CD8-positive, alpha-beta memory T cell (primary cell): ENCODE measurements around the gene HNRNPD. TPM values are rescaled to one million over a fixed set of nuclear protein-coding genes. Genes with fewer than 3 reads are reported as not detected.
"Not testable (repeated sequence)": the region's sequence is repeated elsewhere in the genome, so short reads cannot be mapped to it uniquely, and the experiment has no call there.

ENCODE experiments used
- CTCF ChIA-PET: fragments of 350-600 bp; sonication (Branson Sonifier 250); formaldehyde crosslinking; loops from one replicate; lab custom pipeline; 2021; ENCODE audit warnings: antibody characterized with exemption; lab: Charles Lee
- POLR2A ChIA-PET: fragments of 350-600 bp; sonication (Branson Sonifier 250); formaldehyde crosslinking; loops from one replicate; lab custom pipeline; 2021; ENCODE audit warnings: antibody characterized with exemption; lab: Charles Lee
- DNase-seq, 5 donors: peaks; one replicate each; pipeline versions ENCODE4 v3.0.0 to v3.0.0-alpha.2; 2020 to 2022; ENCODE audit warnings: mixed read lengths in 1 of 5
- H3K27ac ChIP-seq: one replicate; pipeline ENCODE4 v1.7.0; 2013; ENCODE audit warnings: low read depth, mild to moderate bottlenecking, low read length, moderate library complexity
- H3K27me3 ChIP-seq: 2 replicates; pipeline ENCODE4 v1.7.0; 2013; ENCODE audit warnings: low read length, mild to moderate bottlenecking; ENCODE audit not compliant: insufficient read depth, poor library complexity, severe bottlenecking
- H3K36me3 ChIP-seq: 2 replicates; pipeline ENCODE4 v1.7.0; 2013; ENCODE audit warnings: mild to moderate bottlenecking, low read length, moderate library complexity; ENCODE audit not compliant: insufficient read depth
- H3K4me1 ChIP-seq: 2 replicates; pipeline ENCODE4 v1.7.0; 2013; ENCODE audit warnings: mild to moderate bottlenecking, low read length, moderate library complexity; ENCODE audit not compliant: insufficient read depth
- H3K4me3 ChIP-seq: 2 replicates; pipeline ENCODE4 v1.7.0; 2013; ENCODE audit warnings: mild to moderate bottlenecking, low read length
- H3K9me3 ChIP-seq: 2 replicates; pipeline ENCODE4 v1.7.0; 2013; ENCODE audit warnings: mild to moderate bottlenecking, low read length
- H3K27ac Mint-ChIP-seq, 8 donors: one replicate each; pipeline ENCODE4 v1.8.0; 2020 to 2021; ENCODE audit warnings: mixed read lengths in 8 of 8, mild to moderate bottlenecking in 6 of 8, inconsistent platforms in 3 of 8, moderate library complexity in 3 of 8
- H3K27me3 Mint-ChIP-seq, 2 donors: one replicate each; pipeline ENCODE4 v1.8.0; 2020 to 2021; ENCODE audit warnings: mixed read lengths in 2 of 2, mild to moderate bottlenecking in 1 of 2, moderate library complexity in 1 of 2
- H3K36me3 Mint-ChIP-seq, 3 donors: one replicate each; pipeline ENCODE4 v1.8.0; 2020 to 2021; ENCODE audit warnings: mixed read lengths in 3 of 3, inconsistent platforms in 1 of 3, mild to moderate bottlenecking in 1 of 3
- H3K4me1 Mint-ChIP-seq, 3 donors: one replicate each; pipeline ENCODE4 v1.8.0; 2020 to 2021; ENCODE audit warnings: mixed read lengths in 3 of 3, inconsistent platforms in 1 of 3, mild to moderate bottlenecking in 1 of 3
- H3K4me3 Mint-ChIP-seq, 7 donors: one replicate each; pipeline ENCODE4 v1.8.0; 2020 to 2021; ENCODE audit warnings: mixed read lengths in 7 of 7, mild to moderate bottlenecking in 6 of 7, moderate library complexity in 4 of 7, inconsistent platforms in 2 of 7
- H3K9me3 Mint-ChIP-seq, 5 donors: one replicate each; pipeline ENCODE4 v1.8.0; 2020 to 2022; ENCODE audit warnings: mixed read lengths in 5 of 5, mild to moderate bottlenecking in 3 of 5, moderate library complexity in 2 of 5, inconsistent platforms in 1 of 5
- polyA plus RNA-seq: library from polyadenylated mRNA; unstranded; fragments of 300-500 nt; fragmentation: Illumina TruSeq; gene quantifications from one replicate; pipeline ENCODE4 v1.2.3, GENCODE V29; 2021
- total RNA-seq, 2 experiments: library from RNA; stranded (reverse); gene quantifications; one replicate each; pipeline ENCODE4 v1.2.3, GENCODE V29; 2021

Gene HNRNPD
- total and polyA plus RNA-seq, 3 experiments from 2014 or later = 271 to 475 (median 452) TPM

DNA sequence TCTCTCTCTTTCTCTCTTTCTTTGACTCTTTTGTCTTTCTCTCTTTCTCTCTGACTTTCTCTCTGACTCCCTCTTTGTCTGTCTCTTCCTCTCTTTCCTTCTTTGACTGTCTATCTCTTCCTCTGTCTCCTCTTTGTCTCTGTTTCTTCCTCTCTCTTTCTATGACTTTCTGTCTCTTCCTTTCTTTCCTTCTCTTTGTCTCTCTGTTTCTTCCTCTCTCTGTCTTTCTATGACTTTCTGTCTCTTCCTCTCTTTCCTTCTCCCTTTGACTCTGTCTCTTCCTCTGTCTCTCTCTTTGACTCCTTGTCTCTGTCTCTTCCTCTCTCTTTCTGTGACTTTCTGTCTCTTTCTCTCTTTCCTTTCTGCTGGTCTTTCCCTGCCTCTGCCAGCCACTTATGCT, 38.7 kb downstream of the HNRNPD start:
- POLR2A ChIA-PET = no interaction called here
- no peak overlapping the region for H3K27ac ChIP-seq

DNA sequence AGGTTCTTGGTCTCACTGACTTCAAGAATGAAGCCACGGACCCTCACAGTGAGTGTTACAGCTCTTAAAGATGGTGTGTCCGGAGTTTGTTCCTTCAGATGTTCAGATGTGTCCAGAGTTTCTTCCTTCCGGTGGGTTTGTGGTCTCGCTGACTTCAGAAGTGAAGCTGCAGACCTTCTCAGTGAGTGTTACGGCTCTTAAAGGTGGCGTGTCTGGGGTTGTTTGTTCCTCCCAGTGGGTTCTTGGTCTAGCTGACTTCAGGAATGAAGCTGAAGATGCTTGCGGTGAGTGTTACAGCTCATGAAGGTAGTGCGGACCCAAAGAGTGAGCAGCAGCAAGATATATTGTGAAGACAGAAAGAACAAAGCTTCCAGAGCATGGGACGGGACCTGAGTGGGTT, 40.1 kb downstream of the HNRNPD start:
- H3K4me1 ChIP-seq, H3K27me3 ChIP-seq, H3K27ac ChIP-seq, DNase-seq, H3K27me3 Mint-ChIP-seq, H3K4me3 Mint-ChIP-seq, POLR2A ChIA-PET, H3K27ac Mint-ChIP-seq, H3K36me3 ChIP-seq, H3K9me3 ChIP-seq, H3K9me3 Mint-ChIP-seq, H3K36me3 Mint-ChIP-seq, H3K4me3 ChIP-seq, H3K4me1 Mint-ChIP-seq: not testable (repeated sequence)
- CTCF ChIA-PET = interaction anchor here (1.5 kb wide), 1 partner anchor 27 kb away, joined by 3 read pairs; no protein-coding TSS in a partner anchor

More for the DNA sequence above, 38.7 kb downstream of the HNRNPD start:
- Histone ChIP-seq H3K9me3 (no peaks in the 10 kb centered on the region), H3K4me1 (no peaks in the 10 kb centered on the region), H3K4me3 (no peak overlapping the region), H3K36me3 (no peaks in the 10 kb centered on the region), H3K27me3 (no peaks in the 10 kb centered on the region)
- Mint-ChIP-seq H3K27ac (no peak overlapping the region), H3K4me1 (no peaks in the 10 kb centered on the region), H3K9me3 (peaks cover 0 to 7% (median 2%) of the 10 kb centered on the region in 5 donors), H3K36me3 (peaks cover 0 to 4% (median 0%) of the 10 kb centered on the region in 3 donors), H3K4me3 (no peak overlapping the region), H3K27me3 (peaks cover 0 to 2% of the 10 kb centered on the region in 2 donors)
- no peak for DNase-seq
- CTCF ChIA-PET = no interaction called here

DNA sequence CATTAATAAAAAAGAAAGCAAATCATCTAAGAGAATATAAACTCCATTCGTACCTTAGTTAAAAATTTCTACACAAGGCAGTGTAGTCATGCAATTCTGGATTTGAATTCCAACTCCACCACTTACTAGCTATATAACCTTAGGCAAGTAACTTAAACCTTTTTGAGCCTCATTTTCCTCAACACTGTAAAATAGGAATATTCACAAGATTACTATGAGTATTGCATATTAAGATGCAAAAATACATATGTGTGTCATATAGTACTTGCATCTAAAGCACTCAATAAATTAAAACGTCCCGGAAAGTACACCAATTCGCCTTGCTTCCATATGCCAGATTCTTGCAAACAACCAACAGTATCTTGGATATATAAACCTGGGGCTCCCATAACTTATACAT, 42.0 kb downstream of the HNRNPD start:
- POLR2A ChIA-PET = no interaction called here
- Mint-ChIP-seq H3K4me1 (no peaks in the 10 kb centered on the region), H3K4me3 (no peak overlapping the region), H3K27me3 (peaks cover 5 to 9% of the 10 kb centered on the region in 2 donors), H3K27ac (no peak overlapping the region), H3K36me3 (peaks cover 0 to 4% (median 0%) of the 10 kb centered on the region in 3 donors), H3K9me3 (peaks cover 0 to 7% (median 2%) of the 10 kb centered on the region in 5 donors)
- no peaks in the 10 kb centered on the region for H3K36me3 ChIP-seq
- H3K9me3 ChIP-seq = no peaks in the 10 kb centered on the region
- H3K27ac ChIP-seq = no peak overlapping the region
- CTCF ChIA-PET = no interaction called here
- no peaks in the 10 kb centered on the region for H3K27me3 ChIP-seq
- no peak for DNase-seq
- H3K4me3 ChIP-seq = no peak overlapping the region
- no peaks in the 10 kb centered on the region for H3K4me1 ChIP-seq

DNA sequence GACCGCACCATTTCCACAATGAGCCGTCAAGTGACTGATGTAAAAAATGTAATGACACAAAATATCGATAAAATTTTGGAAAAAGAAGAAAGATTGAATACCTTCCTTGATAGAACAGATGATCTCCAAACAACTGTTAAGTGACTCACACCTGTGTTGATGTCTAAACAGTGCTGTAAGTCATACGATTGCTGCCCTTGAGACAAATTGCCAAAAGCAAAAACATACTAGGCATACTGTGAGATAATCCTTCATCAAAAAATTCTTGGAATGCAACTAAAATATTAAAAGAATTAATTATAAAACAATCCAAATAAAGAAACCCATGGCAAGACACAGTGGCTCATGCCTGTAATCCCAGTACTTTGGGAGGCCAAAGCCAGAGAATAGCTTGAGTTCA, 53.4 kb downstream of the HNRNPD start:
- H3K4me3 Mint-ChIP-seq = no peak overlapping the region
- H3K4me3 ChIP-seq = no peak overlapping the region
- no peak for DNase-seq
- no peaks in the 10 kb centered on the region for H3K36me3 ChIP-seq
- H3K36me3 Mint-ChIP-seq = peaks cover 0 to 9% (median 0%) of the 10 kb centered on the region in 3 donors
- H3K4me1 ChIP-seq = no peaks in the 10 kb centered on the region
- peaks cover 2 to 8% of the 10 kb centered on the region in 2 donors for H3K27me3 Mint-ChIP-seq
- no peak overlapping the region for H3K27ac ChIP-seq
- H3K9me3 ChIP-seq = no peaks in the 10 kb centered on the region
- H3K27ac Mint-ChIP-seq = no peak overlapping the region
- POLR2A ChIA-PET = no interaction called here
- H3K9me3 Mint-ChIP-seq = peaks cover 6 to 12% (median 9%) of the 10 kb centered on the region in 5 donors
- no peaks in the 10 kb centered on the region for H3K27me3 ChIP-seq
- no peaks in the 10 kb centered on the region for H3K4me1 Mint-ChIP-seq
- CTCF ChIA-PET = no interaction called here

DNA sequence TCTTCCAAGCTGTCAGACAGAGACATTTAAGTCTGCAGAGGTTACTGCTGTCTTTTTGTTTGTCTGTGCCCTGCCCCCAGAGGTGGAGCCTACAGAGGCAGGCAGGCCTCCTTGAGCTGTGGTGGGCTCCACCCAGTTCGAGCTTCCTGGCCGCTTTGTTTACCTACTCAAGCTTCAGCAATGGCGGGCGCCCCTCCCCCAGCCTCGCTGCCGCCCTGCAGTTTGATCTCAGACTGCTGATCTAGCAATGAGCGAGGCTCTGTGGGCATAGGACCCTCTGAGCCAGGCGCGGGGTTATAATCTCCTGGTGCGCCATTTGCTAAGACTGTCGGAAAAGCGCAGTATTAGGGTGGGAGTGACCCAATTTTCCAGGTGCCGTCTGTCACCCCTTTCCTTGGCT, 70.7 kb downstream of the HNRNPD start:
- DNase-seq = peak in 1 of 5 donors; percentile 51
- H3K27ac ChIP-seq, H3K9me3 Mint-ChIP-seq, H3K4me1 Mint-ChIP-seq, H3K4me3 ChIP-seq, H3K9me3 ChIP-seq, POLR2A ChIA-PET, H3K36me3 Mint-ChIP-seq, H3K4me1 ChIP-seq, H3K36me3 ChIP-seq, CTCF ChIA-PET, H3K27me3 ChIP-seq: not testable (repeated sequence)
- peak overlapping the region in 3 of 8 donors; percentile 17 to 71 (median 61) for H3K27ac Mint-ChIP-seq
- H3K4me3 Mint-ChIP-seq = peak overlapping the region in 3 of 7 donors; percentile 0 to 23 (median 15)
- peaks cover 14 to 25% of the 10 kb centered on the region in 2 donors for H3K27me3 Mint-ChIP-seq

Other genes starting within 250 kb of the HNRNPD start
- gene HNRNPDL, start 56.5 kb upstream of the HNRNPD start, total RNA-seq = 100 to 1,000 TPM; 423 to 438 TPM
- 257 TPM for gene HNRNPDL, start 56.5 kb upstream of the HNRNPD start, polyA plus RNA-seq
- 10 to 100 TPM; 58.3 to 60.7 TPM for gene ENOPH1, start 56.6 kb upstream of the HNRNPD start, total RNA-seq
- gene ENOPH1, start 56.6 kb upstream of the HNRNPD start, polyA plus RNA-seq = 42.4 TPM
- gene TMEM150C, start 188.0 kb upstream of the HNRNPD start, total RNA-seq = not detected
- gene TMEM150C, start 188.0 kb upstream of the HNRNPD start, polyA plus RNA-seq = 0.17 TPM